SIG-M5 treated with dmso at 0.1 percent for 504 hours (cell line): ENCODE data around the gene SLC26A6.

Experiments
- DNase-seq: peaks from one replicate; lab custom pipeline; 2025; ENCODE audit not compliant: unreplicated experiment; lab: John Stamatoyannopoulos, UW

The SLC26A6 gene

GRCh38 chr3:48633256-48633655 lies 2.0 kb downstream of the SLC26A6 start:
- DNase-seq: no peak

GRCh38 chr3:48631516-48632448 lies 3.5 kb downstream of the SLC26A6 start:
- DNase-seq: no peak

GRCh38 chr3:48630833-48631232 lies 4.4 kb downstream of the SLC26A6 start:
- no peak for DNase-seq

GRCh38 chr3:48630407-48630806 lies 4.9 kb downstream of the SLC26A6 start:
- DNase-seq: no peak

- no peak for DNase-seq
Measured at GRCh38 chr3:48629894-48630293, 5.4 kb downstream of the SLC26A6 start.

GRCh38 chr3:48628277-48629017 lies 6.8 kb downstream of the SLC26A6 start:
- DNase-seq: no peak

GRCh38 chr3:48625600-48625999 lies 9.7 kb downstream of the SLC26A6 start:
- no peak for DNase-seq

GRCh38 chr3:48624767-48625166 lies 10.5 kb downstream of the SLC26A6 start:
- no peak for DNase-seq

GRCh38 chr3:48623851-48624547 lies 11.3 kb downstream of the SLC26A6 start:
- DNase-seq: no peak

- no peak for DNase-seq
Measured at GRCh38 chr3:48621461-48621869, 13.8 kb downstream of the SLC26A6 start, which contains the start of gene TMEM89. TSS of gene TMEM89 (minus strand) at chr3:48621769. CDS start at chr3:48621756, 13 bp downstream.

- DNase-seq: no peak
Measured at GRCh38 chr3:48619541-48620524, 15.4 kb downstream of the SLC26A6 start.

- no peak for DNase-seq
Measured at GRCh38 chr3:48617559-48617958, 17.7 kb downstream of the SLC26A6 start.

- DNase-seq: peak; percentile 89
Measured at GRCh38 chr3:48614044-48614443, 21.2 kb downstream of the SLC26A6 start.

- no peak for DNase-seq
Measured at GRCh38 chr3:48612309-48612708, 23.0 kb downstream of the SLC26A6 start.

GRCh38 chr3:48609088-48610005 lies 25.9 kb downstream of the SLC26A6 start, which contains the start of gene UQCRC1:
TSS of gene UQCRC1 (minus strand) at chr3:48609646. CDS start at chr3:48609620, 26 bp downstream.
- DNase-seq: peak; percentile 88

GRCh38 chr3:48607519-48607918 lies 27.7 kb downstream of the SLC26A6 start:
- DNase-seq: no peak

- no peak for DNase-seq
Measured at GRCh38 chr3:48601622-48601994, 33.7 kb downstream of the SLC26A6 start.

- no peak for DNase-seq
Measured at GRCh38 chr3:48600711-48601621, 34.3 kb downstream of the SLC26A6 start.
